HG02678 (cell line): ENCODE results near the gene TAS2R50.

Source experiments
- ATAC-seq: cut with Tn5 transposase; IDR thresholded peaks from one replicate; pipeline ENCODE4 v1.9.1; 2021; ENCODE audit warnings: mild to moderate bottlenecking, moderate library complexity; ENCODE audit not compliant: unreplicated experiment

TAS2R50 gene

DNA sequence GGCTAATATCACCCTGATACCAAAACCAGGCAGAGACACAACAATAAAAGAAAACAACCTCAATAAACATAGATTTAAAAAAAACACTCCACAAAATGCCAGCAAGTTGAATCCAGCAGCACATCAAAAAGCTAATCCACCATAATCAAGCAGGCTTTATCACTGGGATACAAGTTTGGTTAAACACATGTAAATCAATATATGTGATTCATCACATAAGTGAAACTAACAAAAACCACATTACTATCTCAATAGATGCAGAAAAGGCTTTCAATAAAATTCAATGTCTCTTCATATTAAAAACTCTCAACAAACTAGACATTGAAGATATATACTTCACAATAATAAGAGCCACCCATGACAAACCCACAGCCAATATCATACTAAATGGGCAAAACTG lies 30.6 kb downstream of the TAS2R50 start:
- no peak for ATAC-seq

- no peak for ATAC-seq
Measured at GRCh38 chr12:10952645-10953044, 34.1 kb downstream of the TAS2R50 start.

DNA sequence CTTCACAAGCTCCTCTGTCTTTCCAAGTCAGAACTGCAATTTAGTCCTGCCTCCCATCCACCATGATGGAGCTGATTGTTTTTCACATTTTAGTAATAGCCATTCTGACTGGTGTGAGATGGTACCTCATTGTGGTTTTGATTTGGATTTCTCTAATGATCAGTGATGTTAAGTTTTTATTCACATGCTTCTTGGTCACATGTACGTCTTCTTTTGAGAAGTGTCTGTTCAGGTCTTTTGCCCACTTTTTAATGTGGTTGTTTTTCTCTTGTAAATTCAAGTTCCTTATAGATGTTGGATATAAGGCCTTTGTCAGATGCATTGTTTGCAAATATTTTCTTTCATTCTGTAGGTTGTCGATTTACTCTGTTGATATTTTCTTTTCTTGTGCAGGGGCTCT lies 43.5 kb downstream of the TAS2R50 start:
- ATAC-seq: no peak

DNA sequence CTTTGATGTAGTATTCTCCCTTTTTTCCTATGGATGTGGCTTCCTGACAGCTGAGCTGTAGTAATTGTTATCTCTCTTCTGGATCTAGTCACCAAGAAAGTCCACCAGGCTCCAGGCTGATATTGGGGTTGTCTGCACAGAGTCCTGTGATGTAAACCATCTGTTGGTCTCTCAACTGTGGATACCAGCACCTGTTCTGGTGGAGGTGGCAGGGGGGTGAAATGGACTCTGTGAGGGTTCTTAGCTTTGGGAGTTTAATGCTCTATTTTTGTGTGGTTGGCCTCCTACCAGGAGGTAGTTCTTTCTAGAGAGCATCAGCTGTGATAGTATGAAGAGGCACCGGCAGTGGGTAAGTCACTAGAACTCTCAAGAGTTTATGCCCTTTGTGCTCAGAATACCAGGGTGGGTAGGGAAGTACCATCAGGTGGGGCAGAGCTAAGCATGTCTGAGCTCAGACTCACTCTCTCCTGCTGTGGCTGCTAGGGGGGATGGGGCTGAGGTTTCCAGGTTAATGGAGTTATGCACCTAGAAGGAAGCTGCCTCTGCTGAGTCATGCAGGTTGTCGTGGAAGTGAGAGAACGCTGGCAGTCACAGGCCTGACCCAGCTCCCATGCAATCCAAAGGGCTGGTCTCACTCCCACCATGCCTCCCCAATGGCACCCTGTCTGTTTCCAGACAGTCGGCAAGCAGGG lies 44.6 kb downstream of the TAS2R50 start:
- no peak for ATAC-seq

GRCh38 chr12:10941369-10941768 lies 45.3 kb downstream of the TAS2R50 start:
- ATAC-seq: no peak

DNA sequence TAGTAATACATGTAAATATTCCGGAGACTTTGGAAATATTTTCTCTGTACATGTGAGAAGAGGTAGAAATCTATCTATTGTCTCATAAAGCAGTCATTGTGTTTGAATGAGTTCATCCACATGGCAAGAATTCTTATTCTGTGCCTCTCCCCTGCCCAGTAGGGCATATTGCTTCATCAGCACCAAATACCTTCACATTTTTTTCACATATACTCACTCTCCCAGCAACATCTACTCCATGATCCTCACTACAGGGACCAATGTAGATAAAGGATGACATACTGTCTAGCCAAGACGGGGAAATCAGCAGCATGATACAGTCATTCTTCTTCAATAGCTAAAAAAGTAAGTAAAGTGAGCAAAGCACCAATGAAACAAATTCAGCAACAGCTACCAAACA lies 46.3 kb downstream of the TAS2R50 start:
- no peak for ATAC-seq

DNA sequence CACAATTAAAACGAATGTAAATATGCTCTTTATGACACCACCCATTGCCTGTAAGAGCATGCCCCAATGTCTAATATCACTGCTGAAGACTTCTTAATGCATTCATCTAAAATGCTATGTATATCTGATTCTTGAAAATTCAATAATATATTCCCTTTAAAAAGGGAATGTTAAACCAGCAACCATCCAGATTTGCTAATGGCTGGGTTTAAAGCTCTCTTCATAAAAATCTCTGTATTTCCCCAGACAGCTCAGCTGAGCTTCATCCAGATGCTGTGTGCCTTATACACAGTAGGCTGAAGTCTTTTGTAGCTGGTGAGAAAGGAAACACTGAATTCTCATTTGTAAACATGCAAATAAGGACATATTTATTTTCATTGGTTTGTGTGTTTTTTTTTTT lies 47.5 kb downstream of the TAS2R50 start, which contains the start of gene TAS2R14:
Gene TAS2R14, minus strand, starts transcription at position 101 of the 400 bp plus-strand sequence. Its CDS starts 56 bp downstream, at position 45.
- ATAC-seq: no peak

- no peak for ATAC-seq
Measured at GRCh38 chr12:10936506-10936905, 50.2 kb downstream of the TAS2R50 start.
